Measurements from ENCODE around the gene ABCB9.
A peak's percentile ranks its signal among the peaks of the same experiment; 100 is the strongest.
"Not testable (repeated sequence)": the region's sequence is repeated elsewhere in the genome, so short reads cannot be mapped to it uniquely, and the experiment has no call there.

Gene ABCB9

GRCh38 chr12:122896662-122897061 lies 69.6 kb downstream of the ABCB9 start:
- peak overlapping the region; percentile 54 for H3K27ac ChIP-seq
- TF ChIP-seq CTCF (IDR thresholded peaks at IDR 0.05): no peak
- TF ChIP-seq ZFX (IDR thresholded peaks at IDR 0.05; ENCODE audit: borderline replicate concordance): no peak

GRCh38 chr12:122895704-122896636 lies 70.3 kb downstream of the ABCB9 start, which contains the start of gene VPS37B:
Gene VPS37B, minus strand, starts transcription at chr12:122896124. Its CDS starts 62 bp downstream, at chr12:122896062.
- peak within 1 kb of the TSS; percentile 54 for H3K27ac ChIP-seq

GRCh38 chr12:122895320-122895703 lies 71.0 kb downstream of the ABCB9 start:
- TF ChIP-seq ZFX (IDR thresholded peaks at IDR 0.05; ENCODE audit: borderline replicate concordance) (no peak), CTCF (IDR thresholded peaks at IDR 0.05) (no peak)
- H3K27ac ChIP-seq: peak overlapping the region; percentile 54

More at GRCh38 chr12:122895704-122896636, 70.3 kb downstream of the ABCB9 start, which contains the start of gene VPS37B:
- TF ChIP-seq CTCF (IDR thresholded peaks at IDR 0.05) (no peak), ZFX (IDR thresholded peaks at IDR 0.05; ENCODE audit: borderline replicate concordance) (no peak)

- no peak for TF ChIP-seq CTCF (IDR thresholded peaks at IDR 0.05)
- no peak for TF ChIP-seq ZFX (IDR thresholded peaks at IDR 0.05; ENCODE audit: borderline replicate concordance)
- H3K27ac ChIP-seq: no peak overlapping the region
Measured at GRCh38 chr12:122894193-122895121, 71.8 kb downstream of the ABCB9 start.

GRCh38 chr12:122893208-122894153 lies 72.8 kb downstream of the ABCB9 start:
- no peak for TF ChIP-seq ZFX (IDR thresholded peaks at IDR 0.05; ENCODE audit: borderline replicate concordance)
- no peak for TF ChIP-seq CTCF (IDR thresholded peaks at IDR 0.05)
- no peak overlapping the region for H3K27ac ChIP-seq

- not testable (repeated sequence) for H3K27ac ChIP-seq
Measured at GRCh38 chr12:122892724-122893123, 73.5 kb downstream of the ABCB9 start.
